Activated T-helper 17 cell treated with anti-CD3 and anti-CD28 coated beads, Interleukin-2, amount 50 U/mL, for 72 hours (primary cell): ENCODE results near the gene BOD1L1. TPM values are rescaled to one million over a fixed set of nuclear protein-coding genes. Genes with fewer than 3 reads are reported as not detected.
"Not testable (repeated sequence)": the region's sequence is repeated elsewhere in the genome, so short reads cannot be mapped to it uniquely, and the experiment has no call there.

ENCODE experiments used
- ATAC-seq: fragments of 150-1000 bp; cut with Tn5 transposase; replicated peaks from 2 replicates; pipeline ENCODE4 v1.10.0; 2021; ENCODE audit warnings: mild to moderate bottlenecking, moderate library complexity
- H3K27ac Mint-ChIP-seq: one replicate; pipeline ENCODE4 v1.8.0; 2022; ENCODE audit warnings: mixed read lengths
- H3K27me3 Mint-ChIP-seq: one replicate; pipeline ENCODE4 v1.8.0; 2022; ENCODE audit warnings: mixed read lengths
- H3K36me3 Mint-ChIP-seq: one replicate; pipeline ENCODE4 v1.8.0; 2022; ENCODE audit warnings: low read depth, mild to moderate bottlenecking, mixed read lengths
- H3K4me1 Mint-ChIP-seq: one replicate; pipeline ENCODE4 v1.8.0; 2022; ENCODE audit warnings: mixed read lengths
- H3K4me3 Mint-ChIP-seq: one replicate; pipeline ENCODE4 v1.8.0; 2022; ENCODE audit warnings: mild to moderate bottlenecking, mixed read lengths
- H3K9me3 Mint-ChIP-seq: one replicate; pipeline ENCODE4 v1.8.0; 2022; ENCODE audit warnings: mixed read lengths
- total RNA-seq, 2 donors: library from RNA; stranded (reverse); gene quantifications; one replicate each; pipeline ENCODE4 v1.2.3, GENCODE V29; 2022

Gene BOD1L1
- total RNA-seq, 2 donors from 2014 or later: 34.6 to 40.9 TPM

DNA sequence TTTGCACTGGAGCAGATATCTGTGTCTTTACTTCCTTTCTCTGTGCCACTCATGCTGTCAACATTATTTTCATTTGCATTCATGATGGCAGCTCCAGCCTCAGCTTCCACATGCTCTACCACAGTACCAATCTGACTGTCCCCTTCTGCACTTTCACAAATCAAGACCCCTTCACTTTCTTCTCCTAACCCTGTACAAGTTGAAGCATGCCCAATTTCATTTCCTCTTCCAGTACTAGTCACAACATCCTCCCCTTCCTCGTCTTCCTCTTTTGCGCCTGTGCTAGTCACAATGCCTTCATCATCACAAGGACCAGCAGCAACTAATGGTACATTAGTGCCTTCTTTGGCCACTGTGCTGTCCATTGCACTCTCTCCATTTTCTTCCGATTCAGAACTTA is 26.5 kb downstream of the BOD1L1 start:
- H3K4me1 Mint-ChIP-seq: peaks cover 4% of the 10 kb centered on the region

GRCh38 chr4:13599159-13599558 is 28.4 kb downstream of the BOD1L1 start:
- H3K4me3 Mint-ChIP-seq: no peak overlapping the region
- peaks cover 4% of the 10 kb centered on the region for H3K4me1 Mint-ChIP-seq
- no peak for ATAC-seq
- peaks cover 96% of the 10 kb centered on the region for H3K36me3 Mint-ChIP-seq
- H3K27me3 Mint-ChIP-seq: no peaks in the 10 kb centered on the region
- no peak overlapping the region for H3K27ac Mint-ChIP-seq
- H3K9me3 Mint-ChIP-seq: no peaks in the 10 kb centered on the region

More for the DNA sequence above, 26.5 kb downstream of the BOD1L1 start:
- Mint-ChIP-seq H3K36me3 (peaks cover 95% of the 10 kb centered on the region), H3K4me3 (no peak overlapping the region), H3K27me3 (no peaks in the 10 kb centered on the region), H3K9me3 (no peaks in the 10 kb centered on the region), H3K27ac (peak overlapping the region; percentile 0)
- ATAC-seq: no peak

- ATAC-seq: no peak
- H3K9me3 Mint-ChIP-seq: no peaks in the 10 kb centered on the region
- no peaks in the 10 kb centered on the region for H3K27me3 Mint-ChIP-seq
- H3K4me1 Mint-ChIP-seq: peaks cover 4% of the 10 kb centered on the region
- H3K27ac Mint-ChIP-seq: no peak overlapping the region
- peaks cover 96% of the 10 kb centered on the region for H3K36me3 Mint-ChIP-seq
- H3K4me3 Mint-ChIP-seq: no peak overlapping the region
Measured at GRCh38 chr4:13597604-13598003, 29.9 kb downstream of the BOD1L1 start.

- H3K27ac Mint-ChIP-seq: no peak overlapping the region
- H3K4me3 Mint-ChIP-seq: no peak overlapping the region
- H3K4me1 Mint-ChIP-seq: peaks cover 4% of the 10 kb centered on the region
- ATAC-seq: no peak
- H3K9me3 Mint-ChIP-seq: no peaks in the 10 kb centered on the region
- peaks cover 96% of the 10 kb centered on the region for H3K36me3 Mint-ChIP-seq
- H3K27me3 Mint-ChIP-seq: no peaks in the 10 kb centered on the region
Measured at GRCh38 chr4:13597141-13597540, 30.4 kb downstream of the BOD1L1 start.

DNA sequence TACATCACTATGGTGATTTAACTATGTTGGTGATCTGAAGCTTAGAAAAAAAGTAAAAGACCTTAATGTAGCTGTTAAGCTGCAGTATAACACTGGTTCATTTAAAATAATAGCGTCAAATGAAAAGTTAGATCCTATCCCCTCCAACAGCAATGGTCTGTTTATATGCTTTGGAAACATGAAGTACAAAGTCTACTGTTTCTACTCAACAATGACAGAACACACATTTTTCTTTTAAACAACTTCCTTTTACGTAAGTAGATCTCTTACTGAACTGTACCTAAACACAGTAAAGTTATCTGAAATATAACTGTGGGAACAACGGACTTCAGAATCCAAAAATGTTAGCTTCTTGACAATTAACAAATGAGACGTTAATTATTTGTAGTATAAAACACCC is 35.3 kb downstream of the BOD1L1 start:
- H3K4me3 Mint-ChIP-seq: no peak overlapping the region
- ATAC-seq: no peak
- H3K9me3 Mint-ChIP-seq: no peaks in the 10 kb centered on the region
- H3K27me3 Mint-ChIP-seq: no peaks in the 10 kb centered on the region
- no peaks in the 10 kb centered on the region for H3K4me1 Mint-ChIP-seq
- H3K36me3 Mint-ChIP-seq: peaks cover 96% of the 10 kb centered on the region
- H3K27ac Mint-ChIP-seq: no peak overlapping the region

DNA sequence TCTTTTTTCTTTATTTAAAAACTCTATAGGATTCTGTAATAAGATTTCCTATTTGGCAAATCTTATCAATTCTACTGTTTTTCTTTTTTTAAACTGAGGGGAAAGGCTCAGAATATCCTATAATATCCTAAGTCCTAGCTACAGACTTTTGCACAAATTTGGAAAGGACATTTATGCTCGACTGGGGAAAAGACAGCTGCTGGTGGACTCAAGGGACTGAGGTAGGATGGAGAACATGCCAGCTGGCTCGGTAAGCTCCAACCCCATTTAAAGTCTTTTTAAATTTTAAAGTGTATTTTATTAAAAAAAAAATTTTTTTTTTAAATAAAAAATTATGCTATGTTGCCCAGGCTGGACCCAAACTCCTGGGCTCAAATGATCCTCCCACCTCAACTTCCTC is 36.8 kb downstream of the BOD1L1 start:
- Mint-ChIP-seq H3K36me3 (peaks cover 96% of the 10 kb centered on the region), H3K27me3 (no peaks in the 10 kb centered on the region), H3K4me1 (no peaks in the 10 kb centered on the region), H3K4me3 (no peak overlapping the region), H3K27ac (no peak overlapping the region), H3K9me3 (no peaks in the 10 kb centered on the region)
- ATAC-seq: no peak

DNA sequence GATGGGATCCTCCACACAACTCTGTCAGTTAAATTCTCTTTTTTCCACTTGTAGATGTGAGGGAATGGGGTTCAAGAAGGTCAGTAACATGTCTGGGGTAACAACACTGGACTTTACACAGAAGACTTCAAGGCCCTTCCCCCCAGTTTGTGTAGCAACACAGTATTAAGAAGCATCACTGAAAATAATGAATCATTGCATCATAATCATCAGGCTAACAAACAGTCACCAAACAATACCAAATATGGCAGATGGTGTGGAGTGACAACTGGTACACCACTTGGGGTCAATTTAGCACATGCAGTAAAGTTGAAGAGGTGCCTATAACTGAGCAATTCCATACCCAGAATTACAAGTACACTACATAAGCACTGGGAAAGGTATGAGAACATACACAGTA is 38.6 kb downstream of the BOD1L1 start:
- Mint-ChIP-seq H3K36me3 (peaks cover 97% of the 10 kb centered on the region), H3K27ac (no peak overlapping the region)

GRCh38 chr4:13584481-13584880 is 43.0 kb downstream of the BOD1L1 start:
- Mint-ChIP-seq H3K9me3 (no peaks in the 10 kb centered on the region), H3K36me3 (peaks cover 98% of the 10 kb centered on the region), H3K4me1 (no peaks in the 10 kb centered on the region), H3K27ac (peak overlapping the region; percentile 3), H3K27me3 (no peaks in the 10 kb centered on the region), H3K4me3 (no peak overlapping the region)
- no peak for ATAC-seq

More for the DNA sequence above, 38.6 kb downstream of the BOD1L1 start:
- H3K4me1 Mint-ChIP-seq: no peaks in the 10 kb centered on the region
- H3K4me3 Mint-ChIP-seq: no peak overlapping the region
- no peaks in the 10 kb centered on the region for H3K27me3 Mint-ChIP-seq
- H3K9me3 Mint-ChIP-seq: no peaks in the 10 kb centered on the region
- no peak for ATAC-seq

- Mint-ChIP-seq H3K4me3 (no peak overlapping the region), H3K9me3 (no peaks in the 10 kb centered on the region), H3K27me3 (no peaks in the 10 kb centered on the region), H3K4me1 (no peaks in the 10 kb centered on the region), H3K27ac (no peak overlapping the region), H3K36me3 (peaks cover 99% of the 10 kb centered on the region)
- ATAC-seq: no peak
Measured at GRCh38 chr4:13580036-13580435, 47.5 kb downstream of the BOD1L1 start.

DNA sequence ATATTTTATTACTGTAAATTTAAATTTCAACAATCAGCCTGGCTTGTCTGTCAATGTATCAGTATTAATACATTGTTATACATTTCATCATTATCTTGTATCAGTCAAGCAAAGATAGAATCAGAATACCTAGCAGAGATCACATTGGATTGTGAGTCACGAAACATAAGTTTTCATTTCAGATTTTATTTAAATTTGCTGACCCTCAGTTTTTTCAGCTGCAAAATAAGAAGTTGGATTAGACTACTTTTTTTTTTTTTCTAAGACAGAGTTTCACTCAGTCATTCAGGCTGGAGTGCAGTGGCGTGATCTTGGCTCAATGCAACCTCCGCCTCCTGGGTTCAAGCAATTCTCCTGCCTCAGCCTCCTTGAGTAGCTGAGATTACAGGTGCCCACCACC is 49.9 kb downstream of the BOD1L1 start:
- Mint-ChIP-seq H3K4me3 (no peak overlapping the region), H3K27ac (no peak overlapping the region), H3K4me1 (no peaks in the 10 kb centered on the region), H3K9me3 (no peaks in the 10 kb centered on the region), H3K27me3 (no peaks in the 10 kb centered on the region), H3K36me3 (peaks cover 100% of the 10 kb centered on the region)
- no peak for ATAC-seq

DNA sequence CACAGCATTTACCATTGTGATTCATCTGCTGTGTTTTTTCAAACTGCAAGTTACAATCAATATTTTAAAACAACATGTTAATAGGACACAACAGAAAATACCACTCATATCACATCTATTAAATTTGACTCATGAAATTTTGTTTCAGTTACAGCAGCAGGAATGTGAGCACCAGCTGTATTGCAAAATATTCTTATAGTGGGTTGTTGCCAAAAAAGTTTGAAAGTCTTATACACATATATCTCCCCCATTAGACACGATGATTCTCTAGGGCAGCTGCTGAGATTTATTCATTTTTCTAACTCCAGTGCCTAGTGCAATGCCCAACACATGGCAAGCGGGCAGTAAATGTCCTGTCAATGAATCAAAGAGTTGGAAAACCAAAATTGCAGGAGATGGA is 56.6 kb downstream of the BOD1L1 start:
- Mint-ChIP-seq H3K4me1 (no peaks in the 10 kb centered on the region), H3K9me3 (no peaks in the 10 kb centered on the region), H3K27me3 (no peaks in the 10 kb centered on the region), H3K36me3 (peaks cover 97% of the 10 kb centered on the region), H3K27ac (no peak overlapping the region), H3K4me3 (no peak overlapping the region)
- no peak for ATAC-seq

- no peak overlapping the region for H3K4me3 Mint-ChIP-seq
- no peaks in the 10 kb centered on the region for H3K9me3 Mint-ChIP-seq
- no peak for ATAC-seq
- H3K27ac Mint-ChIP-seq: no peak overlapping the region
- H3K36me3 Mint-ChIP-seq: peaks cover 59% of the 10 kb centered on the region
- no peaks in the 10 kb centered on the region for H3K27me3 Mint-ChIP-seq
- H3K4me1 Mint-ChIP-seq: no peaks in the 10 kb centered on the region
Measured at GRCh38 chr4:13567125-13567524, 60.4 kb downstream of the BOD1L1 start.

GRCh38 chr4:13562876-13563275 is 64.6 kb downstream of the BOD1L1 start:
- no peak overlapping the region for H3K27ac Mint-ChIP-seq
- H3K4me3 Mint-ChIP-seq: no peak overlapping the region
- H3K27me3 Mint-ChIP-seq: no peaks in the 10 kb centered on the region
- H3K4me1 Mint-ChIP-seq: no peaks in the 10 kb centered on the region
- H3K36me3 Mint-ChIP-seq: peaks cover 19% of the 10 kb centered on the region
- H3K9me3 Mint-ChIP-seq: no peaks in the 10 kb centered on the region
- ATAC-seq: no peak

GRCh38 chr4:13561673-13562072 is 65.9 kb downstream of the BOD1L1 start:
- peaks cover 6% of the 10 kb centered on the region for H3K27me3 Mint-ChIP-seq
- no peaks in the 10 kb centered on the region for H3K9me3 Mint-ChIP-seq
- no peak overlapping the region for H3K27ac Mint-ChIP-seq
- peaks cover 7% of the 10 kb centered on the region for H3K36me3 Mint-ChIP-seq
- no peak overlapping the region for H3K4me3 Mint-ChIP-seq
- no peak for ATAC-seq
- no peaks in the 10 kb centered on the region for H3K4me1 Mint-ChIP-seq

DNA sequence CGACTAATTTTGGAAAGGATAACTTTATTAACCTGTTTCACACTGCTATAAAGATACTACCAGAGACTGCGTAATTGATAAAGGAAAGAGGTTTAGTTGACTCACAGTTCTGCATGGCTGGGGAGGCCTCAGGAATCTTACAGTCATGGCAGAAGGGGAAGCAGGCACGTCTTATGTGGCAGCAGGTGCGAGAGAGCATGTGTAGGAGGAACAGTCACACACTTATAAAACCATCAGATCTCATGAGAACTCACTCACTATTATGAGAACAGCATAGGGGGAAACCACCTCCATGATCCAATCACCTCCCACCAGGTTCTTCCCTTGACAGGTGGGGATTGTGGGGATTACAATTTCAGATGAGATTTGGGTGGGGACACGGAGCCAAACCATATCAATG is 67.4 kb downstream of the BOD1L1 start:
- not testable (repeated sequence) for H3K9me3 Mint-ChIP-seq

DNA sequence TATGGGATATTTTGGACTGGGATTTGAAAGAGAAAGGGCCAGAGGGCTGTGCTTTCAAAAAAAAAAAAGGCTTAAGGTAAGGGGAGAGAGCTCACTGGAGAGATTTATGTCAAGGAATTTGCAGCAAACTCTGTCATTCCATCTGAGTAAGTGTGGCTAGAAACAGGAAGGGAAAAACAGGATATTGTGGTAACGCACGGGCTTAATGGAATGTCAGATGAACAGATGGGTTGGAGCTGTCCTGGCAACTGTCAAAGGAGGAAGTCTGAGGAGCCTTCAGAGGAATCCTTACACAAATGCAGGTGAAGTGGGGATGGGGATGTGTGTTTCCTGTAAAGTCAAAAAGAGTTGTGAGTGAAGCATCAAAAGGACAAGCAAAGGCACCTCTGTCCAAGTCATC is 68.1 kb downstream of the BOD1L1 start:
- Mint-ChIP-seq H3K4me3 (no peak overlapping the region), H3K27me3 (peaks cover 10% of the 10 kb centered on the region), H3K9me3 (no peaks in the 10 kb centered on the region), H3K27ac (no peak overlapping the region), H3K36me3 (no peaks in the 10 kb centered on the region), H3K4me1 (no peaks in the 10 kb centered on the region)
- no peak for ATAC-seq

More for the DNA sequence above, 67.4 kb downstream of the BOD1L1 start:
- peak; percentile 43 for ATAC-seq
- H3K4me3 Mint-ChIP-seq, H3K36me3 Mint-ChIP-seq, H3K4me1 Mint-ChIP-seq, H3K27me3 Mint-ChIP-seq, H3K27ac Mint-ChIP-seq: not testable (repeated sequence)
